Common myeloid progenitor, CD34-positive (primary cell): ENCODE results near the gene HERC5.

Experiments used
- CTCF ChIA-PET: fragments of 350-600 bp; sonication (Branson Sonifier 250); formaldehyde crosslinking; loops from one replicate; lab custom pipeline; 2021; ENCODE audit warnings: antibody characterized with exemption; lab: Charles Lee
- POLR2A ChIA-PET: fragments of 350-600 bp; sonication (Branson Sonifier 250); formaldehyde crosslinking; loops from one replicate; lab custom pipeline; 2021; ENCODE audit warnings: antibody characterized with exemption; lab: Charles Lee
- DNase-seq, 3 donors: peaks; one replicate each; pipeline versions ENCODE4 v3.0.0 to v3.0.0-alpha.2; 2013
- H3K27ac ChIP-seq, 2 experiments: 1 replicate in 1 of 2; 2 replicates in 1 of 2; pipeline ENCODE4 v1.7.0; 2013; ENCODE audit warnings: inconsistent platforms in 2 of 2, low read length in 2 of 2, mild to moderate bottlenecking in 2 of 2, low read depth in 1 of 2, moderate library complexity in 1 of 2; ENCODE audit not compliant: severe bottlenecking in 2 of 2, insufficient read depth in 1 of 2, poor library complexity in 1 of 2
- H3K27me3 ChIP-seq, 5 experiments: replicated peaks in 2 of 5; 1 replicate in 3 of 5; 2 replicates in 2 of 5; pipeline versions ENCODE4 v1.6.1 to v1.7.0; 2013; ENCODE audit warnings: low read length in 4 of 5, mild to moderate bottlenecking in 2 of 5, moderate library complexity in 2 of 5, inconsistent platforms in 1 of 5; ENCODE audit not compliant: insufficient read depth in 5 of 5, control insufficient read depth in 4 of 5
- H3K36me3 ChIP-seq, 4 experiments: 1 replicate in 2 of 4; 2 replicates in 2 of 4; pipeline versions ENCODE4 v1.6.1 to v1.7.0; 2013; ENCODE audit warnings: low read length in 3 of 4, control low read depth in 1 of 4, mild to moderate bottlenecking in 1 of 4; ENCODE audit not compliant: control insufficient read depth in 4 of 4, insufficient read depth in 4 of 4
- H3K4me1 ChIP-seq, 4 experiments: 1 replicate in 3 of 4; 2 replicates in 1 of 4; pipeline versions ENCODE4 v1.6.1 to v1.7.1; 2013; ENCODE audit warnings: low read length in 3 of 4, mild to moderate bottlenecking in 3 of 4, control low read depth in 1 of 4, inconsistent platforms in 1 of 4, moderate library complexity in 1 of 4; ENCODE audit not compliant: control insufficient read depth in 4 of 4, insufficient read depth in 4 of 4; ENCODE audit errors: control extremely low read depth in 1 of 4
- H3K4me3 ChIP-seq, 7 experiments: 1 replicate in 4 of 7; 2 replicates in 3 of 7; pipeline versions ENCODE4 v1.5.1 to v1.7.0; 2013; ENCODE audit warnings: mild to moderate bottlenecking in 7 of 7, low read length in 6 of 7, moderate library complexity in 6 of 7, inconsistent platforms in 2 of 7, low read depth in 2 of 7, control low read depth in 1 of 7; ENCODE audit not compliant: insufficient read depth in 4 of 7, control insufficient read depth in 1 of 7; ENCODE audit errors: extremely low read depth in 1 of 7
- H3K9me3 ChIP-seq, 5 experiments: 1 replicate in 4 of 5; 2 replicates in 1 of 5; pipeline versions ENCODE4 v1.6.1 to v1.7.1; 2013; ENCODE audit warnings: low read length in 4 of 5, mild to moderate bottlenecking in 2 of 5, inconsistent platforms in 1 of 5, low read depth in 1 of 5, moderate library complexity in 1 of 5; ENCODE audit not compliant: control insufficient read depth in 4 of 5, insufficient read depth in 2 of 5; ENCODE audit errors: control extremely low read depth in 1 of 5
- WGBS: methylation state at CpG from one replicate; pipeline ENCODE4 v1.1.5; 2013; ENCODE audit not compliant: insufficient coverage; 5-methylcytosine and 5-hydroxymethylcytosine counted together

HERC5 gene

GRCh38 chr4:88516746-88517145 lies 59.8 kb downstream of the HERC5 start:
- POLR2A ChIA-PET, result no interaction called here
- no peak for DNase-seq
- 98% methylated on average over 3 of the region's 3 CpGs for WGBS
- CTCF ChIA-PET, result interaction anchor here (0.8 to 20.1 kb wide), 9 partner anchors 9 to 523 kb away, joined by 3 to 228 read pairs (median 3); no protein-coding TSS in a partner anchor
- peaks cover 0 to 2% (median under 1%) of the 10 kb centered on the region in 4 experiments for H3K4me1 ChIP-seq
- H3K27ac ChIP-seq, result no peak overlapping the region
- H3K9me3 ChIP-seq, result no peaks in the 10 kb centered on the region
- no peak overlapping the region for H3K4me3 ChIP-seq
- H3K27me3 ChIP-seq, result no peaks in the 10 kb centered on the region
- peaks cover 0 to 16% (median 2%) of the 10 kb centered on the region in 4 experiments for H3K36me3 ChIP-seq

GRCh38 chr4:88517825-88518224 lies 60.9 kb downstream of the HERC5 start:
- POLR2A ChIA-PET, result interaction anchor here (0.6 kb wide), 1 partner anchor 460 kb away, joined by 3 read pairs; no protein-coding TSS in a partner anchor
- Histone ChIP-seq H3K4me3 (no peak overlapping the region), H3K27me3 (no peaks in the 10 kb centered on the region), H3K9me3 (no peaks in the 10 kb centered on the region), H3K36me3 (peaks cover 0 to 16% (median 2%) of the 10 kb centered on the region in 4 experiments), H3K4me1 (peaks cover 3 to 12% (median 7%) of the 10 kb centered on the region in 4 experiments), H3K27ac (no peak overlapping the region)
- 95% methylated on average over 2 of the region's 3 CpGs for WGBS
- DNase-seq, result no peak
- CTCF ChIA-PET, result interaction anchor here (0.7 to 20.1 kb wide), 5 partner anchors 9 to 484 kb away, joined by 3 to 228 read pairs (median 4); partner anchors contain the start of gene HERC6

GRCh38 chr4:88518911-88519310 lies 62.0 kb downstream of the HERC5 start:
- no peak overlapping the region for H3K4me3 ChIP-seq
- H3K36me3 ChIP-seq, result peaks cover 0 to 16% (median 2%) of the 10 kb centered on the region in 4 experiments
- H3K4me1 ChIP-seq, result peaks cover 4 to 17% (median 9%) of the 10 kb centered on the region in 4 experiments
- no peak for DNase-seq
- H3K27me3 ChIP-seq, result no peaks in the 10 kb centered on the region
- no peak overlapping the region for H3K27ac ChIP-seq
- no peaks in the 10 kb centered on the region for H3K9me3 ChIP-seq
- 85% methylated on average over 2 of the region's 6 CpGs for WGBS
- POLR2A ChIA-PET, result no interaction called here
- CTCF ChIA-PET, result interaction anchor here (0.6 to 20.1 kb wide), 5 partner anchors 10 to 485 kb away, joined by 3 to 228 read pairs (median 3); no protein-coding TSS in a partner anchor

- WGBS, result 2% methylated on average over 28 of the region's 28 CpGs
- Histone ChIP-seq H3K27ac (peak overlapping the region; percentile 71 to 88), H3K27me3 (no peaks in the 10 kb centered on the region), H3K9me3 (no peaks in the 10 kb centered on the region), H3K36me3 (peaks cover 0 to 16% (median 2%) of the 10 kb centered on the region in 4 experiments), H3K4me3 (peak overlapping the region; percentile 61 to 96 (median 88)), H3K4me1 (peaks cover 10 to 41% (median 18%) of the 10 kb centered on the region in 4 experiments)
- DNase-seq, result peak; percentile 41 to 60 (median 44)
- POLR2A ChIA-PET, result no interaction called here
- CTCF ChIA-PET, result interaction anchor here (1.4 to 20.1 kb wide), 5 partner anchors 13 to 309 kb away, joined by 3 to 228 read pairs (median 6); no protein-coding TSS in a partner anchor
These were observed 65.9 kb downstream of the HERC5 start for GRCh38 chr4:88522702-88523324.

- Histone ChIP-seq H3K27ac (peak within 1 kb of the TSS; percentile 71 to 88), H3K4me3 (peak within 1 kb of the TSS; percentile 61 to 96 (median 88)), H3K27me3 (no peaks in the 10 kb centered on the region), H3K9me3 (no peaks in the 10 kb centered on the region), H3K36me3 (peaks cover 0 to 16% (median 2%) of the 10 kb centered on the region in 4 experiments), H3K4me1 (peaks cover 10 to 41% (median 18%) of the 10 kb centered on the region in 4 experiments)
- ChIA-PET POLR2A (interaction anchor here (0.6 to 0.7 kb wide), 2 partner anchors 307 to 368 kb away, joined by 3 read pairs; no protein-coding TSS in a partner anchor), CTCF (interaction anchor here (0.8 to 20.1 kb wide), 8 partner anchors 14 to 500 kb away, joined by 3 to 228 read pairs (median 5); no protein-coding TSS in a partner anchor)
- DNase-seq, result peak; percentile 79 to 85 (median 82)
- 0% methylated on average over 65 of the region's 68 CpGs for WGBS
These were observed 66.6 kb downstream of the HERC5 start, which contains the start of gene PYURF for GRCh38 chr4:88523325-88524129. PYURF (minus strand) TSS chr4:88523776; CDS start chr4:88523700, 76 bp downstream.

GRCh38 chr4:88524171-88524570 lies 67.3 kb downstream of the HERC5 start:
- Histone ChIP-seq H3K4me3 (peak overlapping the region in 6 of 7 experiments; percentile 69 to 96 (median 90)), H3K36me3 (peaks cover 0 to 16% (median 1%) of the 10 kb centered on the region in 4 experiments), H3K27ac (peak overlapping the region; percentile 71 to 88), H3K27me3 (no peaks in the 10 kb centered on the region), H3K9me3 (no peaks in the 10 kb centered on the region), H3K4me1 (peaks cover 10 to 41% (median 18%) of the 10 kb centered on the region in 4 experiments)
- ChIA-PET POLR2A (interaction anchor here (0.6 kb wide), 1 partner anchor 367 kb away, joined by 3 read pairs; no protein-coding TSS in a partner anchor), CTCF (interaction anchor here (0.8 to 13.7 kb wide), 5 partner anchors 15 to 500 kb away, joined by 3 to 149 read pairs (median 3); no protein-coding TSS in a partner anchor)
- WGBS, result 86% methylated on average over 1 of the region's 2 CpGs
- DNase-seq, result peak in 1 of 3 donors; percentile 32
